Progenitor cell of endocrine pancreas (in vitro differentiated cells): Measurements from ENCODE around the gene CCDC78. TPM values are rescaled to one million over a fixed set of nuclear protein-coding genes. Genes with fewer than 3 reads are reported as not detected.
"Not testable (repeated sequence)": the region's sequence is repeated elsewhere in the genome, so short reads cannot be mapped to it uniquely, and the experiment has no call there.

ENCODE experiments used
- DNase-seq: peaks from one replicate; pipeline ENCODE4 v3.0.0; 2021; ENCODE audit warnings: low spot score; ENCODE audit not compliant: unreplicated experiment
- H3K27ac Mint-ChIP-seq: 2 replicates; pipeline ENCODE4 v1.8.0; 2021; ENCODE audit warnings: mild to moderate bottlenecking, moderate library complexity, mixed read lengths
- H3K27me3 Mint-ChIP-seq: 2 replicates; pipeline ENCODE4 v1.8.0; 2021; ENCODE audit warnings: mixed read lengths
- H3K36me3 Mint-ChIP-seq: 2 replicates; pipeline ENCODE4 v1.8.0; 2022; ENCODE audit warnings: mixed read lengths; ENCODE audit not compliant: insufficient read depth
- H3K4me1 Mint-ChIP-seq: 2 replicates; pipeline ENCODE4 v1.8.0; 2021; ENCODE audit warnings: low read depth, mixed read lengths
- H3K4me3 Mint-ChIP-seq: 2 replicates; pipeline ENCODE4 v1.8.0; 2021; ENCODE audit warnings: low read depth, mild to moderate bottlenecking, moderate library complexity, mixed read lengths
- H3K9me3 Mint-ChIP-seq: 2 replicates; pipeline ENCODE4 v1.8.0; 2021; ENCODE audit warnings: low read depth, mixed read lengths
- CTCF ChIP-seq: fragments of 200-600 bp; sonication (generic); IDR thresholded peaks from one replicate; pipeline ENCODE4 v1.5.0; 2021; ENCODE audit warnings: antibody characterized with exemption, mild to moderate bottlenecking; ENCODE audit not compliant: unreplicated experiment
- total RNA-seq: library from RNA; stranded (reverse); gene quantifications from 2 replicates; pipeline ENCODE4 v1.2.1, GENCODE V29; 2021

The CCDC78 gene
- total RNA-seq, 1 donor from 2014 or later, result 3.2 TPM

GRCh38 chr16:759110-759910, 33.1 kb upstream of the CCDC78 start:
- H3K9me3 Mint-ChIP-seq, result peaks cover 4% of the 10 kb centered on the region
- peak overlapping the region; percentile 53 for H3K27ac Mint-ChIP-seq
- no peak for TF ChIP-seq CTCF
- no peaks in the 10 kb centered on the region for H3K36me3 Mint-ChIP-seq
- no peak overlapping the region for H3K4me3 Mint-ChIP-seq
- peaks cover 3% of the 10 kb centered on the region for H3K4me1 Mint-ChIP-seq
- DNase-seq, result no peak
- peaks cover 13% of the 10 kb centered on the region for H3K27me3 Mint-ChIP-seq

GRCh38 chr16:756428-756827, 30.2 kb upstream of the CCDC78 start:
- no peak for DNase-seq
- Mint-ChIP-seq H3K27me3 (peaks cover 25% of the 10 kb centered on the region), H3K36me3 (no peaks in the 10 kb centered on the region), H3K4me3 (no peak overlapping the region), H3K4me1 (peaks cover 12% of the 10 kb centered on the region), H3K9me3 (peaks cover 4% of the 10 kb centered on the region), H3K27ac (no peak overlapping the region)
- TF ChIP-seq CTCF, result no peak

- no peaks in the 10 kb centered on the region for H3K36me3 Mint-ChIP-seq
- H3K9me3 Mint-ChIP-seq, result peaks cover 4% of the 10 kb centered on the region
- no peak for DNase-seq
- TF ChIP-seq CTCF, result no peak
- no peak overlapping the region for H3K4me3 Mint-ChIP-seq
- peaks cover 13% of the 10 kb centered on the region for H3K4me1 Mint-ChIP-seq
- no peak overlapping the region for H3K27ac Mint-ChIP-seq
- H3K27me3 Mint-ChIP-seq, result peaks cover 34% of the 10 kb centered on the region
These were observed 28.4 kb upstream of the CCDC78 start for GRCh38 chr16:754656-755055.

- not testable (repeated sequence) for H3K4me3 Mint-ChIP-seq, H3K9me3 Mint-ChIP-seq, DNase-seq, H3K27ac Mint-ChIP-seq, H3K36me3 Mint-ChIP-seq
- peaks cover 12% of the 10 kb centered on the region for H3K4me1 Mint-ChIP-seq
- peaks cover 34% of the 10 kb centered on the region for H3K27me3 Mint-ChIP-seq
These were observed 27.9 kb upstream of the CCDC78 start for GRCh38 chr16:754121-754607.

- DNase-seq, result no peak
- Mint-ChIP-seq H3K27ac (no peak overlapping the region), H3K36me3 (no peaks in the 10 kb centered on the region), H3K4me1 (peaks cover 12% of the 10 kb centered on the region), H3K9me3 (peaks cover 4% of the 10 kb centered on the region), H3K4me3 (peak overlapping the region; percentile 20), H3K27me3 (peaks cover 28% of the 10 kb centered on the region)
- TF ChIP-seq CTCF, result no peak
These were observed 25.7 kb upstream of the CCDC78 start for GRCh38 chr16:752007-752312.
